Measurements from ENCODE around the gene ALLC.

GRCh38 chr2:3679616-3680393, 21.8 kb downstream of the ALLC start:
- TF ChIP-seq POLR2A (IDR thresholded peaks at IDR 0.05; ENCODE audit: low read depth, low read length), result no peak
- TF ChIP-seq POLR2AphosphoS5 (IDR thresholded peaks at IDR 0.05; ENCODE audit: low read depth, low read length), result no peak
- TF ChIP-seq PAX5 (IDR thresholded peaks at IDR 0.05; ENCODE audit: insufficient read depth, low read length, severe bottlenecking), result no peak
- no peak for TF ChIP-seq POU2F2 (IDR thresholded peaks at IDR 0.05; ENCODE audit: low read depth, low read length)
- no peak for TF ChIP-seq TAF1 (IDR thresholded peaks at IDR 0.05; ENCODE audit: low read depth, low read length)
